IPS-20b (cell line): Measurements from ENCODE around the gene AHNAK.

ENCODE experiments used
- H3K27ac ChIP-seq: one replicate; pipeline ENCODE4 v1.5.1; 2013; ENCODE audit warnings: low read length
- H3K27me3 ChIP-seq: 2 replicates; pipeline ENCODE4 v1.6.1; 2013; ENCODE audit warnings: mild to moderate bottlenecking, low read length, inconsistent platforms; ENCODE audit not compliant: insufficient read depth
- H3K36me3 ChIP-seq: 2 replicates; pipeline ENCODE4 v1.6.1; 2013; ENCODE audit warnings: low read depth, mild to moderate bottlenecking, inconsistent platforms, low read length, moderate library complexity; ENCODE audit not compliant: insufficient read depth
- H3K4me1 ChIP-seq: 2 replicates; pipeline ENCODE4 v1.6.1; 2013; ENCODE audit warnings: mild to moderate bottlenecking, control low read depth, inconsistent platforms, low read length, moderate library complexity; ENCODE audit not compliant: insufficient read depth
- H3K4me3 ChIP-seq: 2 replicates; pipeline ENCODE4 v1.5.1; 2013; ENCODE audit warnings: mild to moderate bottlenecking, low read length, inconsistent platforms
- H3K9ac ChIP-seq: 2 replicates; pipeline ENCODE4 v1.6.1; 2013; ENCODE audit warnings: low read depth, mild to moderate bottlenecking, inconsistent platforms, low read length, moderate library complexity
- H3K9me3 ChIP-seq: 2 replicates; pipeline ENCODE4 v1.6.1; 2013; ENCODE audit warnings: mild to moderate bottlenecking, low read depth, low read length, inconsistent platforms; ENCODE audit not compliant: insufficient read depth

Gene AHNAK

DNA sequence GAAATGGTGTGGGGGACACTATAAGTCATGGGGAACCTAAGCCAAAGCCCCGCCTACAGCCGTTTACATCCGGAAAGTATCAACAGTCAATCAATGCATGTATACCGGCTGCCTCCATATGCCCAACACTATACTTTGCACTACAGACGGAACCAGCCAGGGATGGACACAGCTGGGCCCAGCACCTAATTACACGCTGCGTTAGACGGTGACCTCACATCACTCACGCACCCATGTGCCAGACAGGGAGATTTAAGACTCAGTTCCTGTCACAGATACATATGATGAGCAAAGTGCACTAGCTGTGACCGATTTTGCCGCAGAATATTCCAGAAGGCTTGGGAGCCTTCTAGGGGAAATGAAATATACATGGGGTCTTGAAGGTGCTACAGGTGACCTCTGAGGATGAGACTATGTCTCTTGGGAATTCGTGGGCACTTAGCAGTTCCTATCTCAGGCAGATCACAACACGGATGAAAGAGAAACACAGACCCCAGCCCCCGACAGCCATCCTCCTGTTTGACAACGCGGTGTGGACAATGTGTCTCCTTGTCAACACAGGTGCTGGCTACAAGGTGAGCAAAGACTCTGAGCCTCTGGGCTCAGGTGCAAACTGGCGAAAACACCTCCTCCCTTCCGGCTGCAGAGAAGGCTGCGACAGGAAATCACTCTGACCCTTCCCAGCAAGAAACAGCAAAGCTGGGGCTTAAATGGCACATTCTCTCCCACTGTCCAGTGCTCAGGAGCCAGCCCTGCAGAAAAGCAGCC is 8.0 kb downstream of the AHNAK start:
- H3K4me1 ChIP-seq = no peaks in the 10 kb centered on the region; the same call in 1 of the 2 replicates
- H3K36me3 ChIP-seq = no peaks in the 10 kb centered on the region
- peaks cover 17% of the 10 kb centered on the region for H3K27me3 ChIP-seq
- H3K27ac ChIP-seq = no peak overlapping the region
- H3K9ac ChIP-seq = no peak overlapping the region; the same call in 1 of the 2 replicates
- H3K4me3 ChIP-seq = no peak overlapping the region
- H3K9me3 ChIP-seq = no peaks in the 10 kb centered on the region

DNA sequence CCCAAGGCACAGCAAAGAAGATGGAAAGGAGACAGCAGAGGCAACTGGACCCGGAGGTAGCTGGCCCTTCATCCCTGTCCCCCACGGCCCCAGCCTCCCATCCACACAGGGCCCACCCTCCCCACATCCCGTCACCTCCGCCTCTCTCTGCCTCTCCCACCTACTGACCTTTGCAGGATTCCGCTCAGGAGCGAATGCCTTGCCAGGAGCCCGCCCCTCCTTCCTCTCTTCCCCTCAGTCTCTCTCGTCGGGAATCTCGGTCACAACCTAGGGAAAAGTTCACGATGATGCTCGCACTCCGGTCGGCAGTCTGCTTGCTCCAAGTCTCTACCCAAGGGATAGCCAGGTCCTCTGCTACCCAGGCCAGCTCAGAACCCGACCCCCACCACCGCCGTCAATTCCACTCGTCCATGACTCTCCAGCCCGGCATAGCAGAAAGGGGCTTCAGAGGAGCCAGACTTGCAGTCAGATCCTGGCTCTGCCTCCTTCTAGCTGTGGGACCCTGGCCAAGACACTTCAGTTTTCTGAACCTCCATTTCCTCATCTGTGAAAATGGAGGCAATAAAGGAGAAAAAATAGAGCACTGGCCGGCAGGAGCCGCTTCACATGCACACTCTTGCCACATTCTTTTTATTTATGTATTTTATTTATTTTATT is 10.2 kb downstream of the AHNAK start:
- Histone ChIP-seq H3K9ac (no peak overlapping the region), H3K4me3 (no peak overlapping the region), H3K9me3 (no peaks in the 10 kb centered on the region), H3K36me3 (no peaks in the 10 kb centered on the region; the same call in 1 of the 2 replicates), H3K4me1 (no peaks in the 10 kb centered on the region), H3K27me3 (no peaks in the 10 kb centered on the region; the same call in 1 of the 2 replicates), H3K27ac (no peak overlapping the region)

DNA sequence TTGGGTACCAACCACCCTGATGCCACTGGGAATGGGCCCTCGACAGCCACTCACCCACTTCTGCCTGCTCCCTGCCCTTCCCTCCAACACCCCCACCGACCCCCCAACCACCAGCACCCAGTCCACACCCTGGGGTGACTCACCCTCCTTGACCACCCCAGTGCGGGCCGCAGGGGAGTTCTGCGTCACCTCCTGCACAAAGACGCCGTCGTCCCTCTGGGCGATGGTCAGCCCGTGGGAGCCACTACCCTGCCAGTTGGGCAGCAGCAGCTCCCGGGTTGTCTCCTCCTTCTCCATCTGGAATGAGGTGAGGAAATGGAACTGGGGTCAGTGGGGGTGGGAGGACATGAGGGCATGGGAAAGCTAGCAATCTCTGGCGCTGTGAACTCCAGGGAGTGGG is 10.8 kb downstream of the AHNAK start:
- Histone ChIP-seq H3K4me3 (no peak overlapping the region), H3K27ac (no peak overlapping the region), H3K27me3 (no peaks in the 10 kb centered on the region), H3K4me1 (no peaks in the 10 kb centered on the region), H3K9me3 (no peaks in the 10 kb centered on the region), H3K9ac (no peak overlapping the region), H3K36me3 (no peaks in the 10 kb centered on the region; the same call in 1 of the 2 replicates)

DNA sequence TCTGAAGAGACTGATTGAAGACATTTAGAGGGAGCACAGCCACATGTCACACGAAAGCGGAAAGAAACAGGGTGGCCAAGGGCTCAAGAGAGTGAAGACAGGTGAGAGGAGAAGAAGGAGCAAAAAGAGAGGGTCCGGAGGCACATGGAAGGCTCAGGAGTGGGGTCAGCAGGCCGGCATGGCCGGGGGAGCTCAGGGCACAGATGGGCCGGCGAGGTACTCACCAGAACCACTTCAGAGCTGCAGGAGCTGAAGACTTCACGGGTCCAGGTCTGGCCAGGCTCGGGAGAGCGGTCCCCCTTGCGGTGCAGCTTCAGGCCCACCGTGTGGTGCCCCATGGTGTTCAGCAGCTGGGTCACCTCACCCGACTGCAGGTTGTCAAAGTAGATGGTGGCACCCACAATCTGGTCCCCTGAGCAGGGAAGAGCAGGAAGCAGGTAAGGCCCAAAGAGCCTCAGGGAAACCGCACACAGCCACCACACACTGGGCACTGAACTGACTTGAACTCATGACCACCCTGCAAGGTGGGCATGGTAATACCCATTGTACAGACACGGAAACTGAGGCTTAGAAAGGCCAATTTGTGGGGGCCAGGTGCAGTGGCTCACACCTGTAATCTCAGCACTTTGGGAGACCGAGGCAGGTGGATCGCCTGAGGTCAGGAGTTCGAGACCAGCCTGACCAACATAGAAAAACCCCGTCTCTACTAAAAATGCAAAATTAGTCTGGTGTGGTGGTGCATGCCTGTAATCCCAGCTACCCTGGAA is 11.6 kb downstream of the AHNAK start:
- Histone ChIP-seq H3K4me1 (no peaks in the 10 kb centered on the region), H3K27me3 (no peaks in the 10 kb centered on the region), H3K4me3 (no peak overlapping the region), H3K9me3 (no peaks in the 10 kb centered on the region; the same call in 1 of the 2 replicates), H3K27ac (no peak overlapping the region), H3K9ac (no peak overlapping the region), H3K36me3 (no peaks in the 10 kb centered on the region; the same call in 1 of the 2 replicates)

DNA sequence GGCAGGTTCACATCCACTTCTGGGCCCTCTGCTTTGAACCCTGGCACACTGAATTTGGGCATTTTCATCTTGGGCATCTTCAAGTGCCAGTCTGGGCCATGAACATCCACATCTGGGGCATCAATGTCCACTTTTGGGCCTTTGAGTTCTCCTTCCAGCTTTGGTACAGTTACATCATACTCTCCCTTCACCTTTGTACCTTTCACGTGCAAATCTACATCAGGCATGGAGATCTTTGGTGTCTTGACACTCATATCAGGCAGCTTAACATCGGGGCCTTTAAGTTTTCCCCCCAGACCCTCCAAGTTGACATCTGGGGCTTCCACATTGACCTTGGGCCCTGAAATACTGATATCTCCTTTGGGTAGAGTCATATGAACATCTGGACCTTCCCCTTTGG is 14.5 kb downstream of the AHNAK start:
- Histone ChIP-seq H3K9me3 (no peaks in the 10 kb centered on the region; the same call in 1 of the 2 replicates), H3K36me3 (no peaks in the 10 kb centered on the region; the same call in 1 of the 2 replicates), H3K4me1 (no peaks in the 10 kb centered on the region), H3K4me3 (no peak overlapping the region), H3K27ac (no peak overlapping the region), H3K9ac (no peak overlapping the region), H3K27me3 (no peaks in the 10 kb centered on the region)

DNA sequence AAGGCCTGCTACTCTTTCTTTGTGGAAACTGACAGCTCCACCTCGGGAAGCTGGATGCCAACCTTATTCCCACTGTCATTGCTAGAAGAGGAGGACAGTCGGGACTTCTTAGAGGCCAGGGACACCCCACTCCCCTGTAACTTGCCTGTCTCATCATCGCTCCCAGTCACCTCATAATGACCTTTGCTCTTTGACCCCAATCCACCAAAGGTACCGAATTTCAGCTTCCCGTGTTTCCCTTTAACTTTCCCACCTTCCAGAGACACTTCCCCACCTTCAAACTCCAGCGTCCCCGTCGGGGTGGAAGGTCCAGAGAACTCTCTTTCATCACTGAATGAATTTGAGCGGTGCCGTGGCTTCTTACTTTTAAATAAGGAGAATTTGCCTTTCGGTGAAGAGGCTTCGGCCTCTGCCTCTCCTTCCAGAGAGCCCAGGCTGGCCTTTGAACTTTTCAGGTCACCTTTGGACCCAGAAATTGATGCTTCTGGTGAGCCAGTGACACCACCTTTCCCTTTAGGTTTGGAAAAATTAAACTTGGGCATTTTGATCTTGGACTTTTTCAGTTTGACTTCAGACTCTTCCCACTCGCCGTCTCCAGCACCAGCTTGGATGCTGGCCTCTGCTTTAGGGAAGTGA is 29.8 kb downstream of the AHNAK start:
- no peaks in the 10 kb centered on the region for H3K4me1 ChIP-seq
- no peak overlapping the region for H3K4me3 ChIP-seq
- H3K27ac ChIP-seq = no peak overlapping the region
- no peaks in the 10 kb centered on the region; the same call in 1 of the 2 replicates for H3K9me3 ChIP-seq
- no peaks in the 10 kb centered on the region for H3K27me3 ChIP-seq
- no peak overlapping the region for H3K9ac ChIP-seq
- H3K36me3 ChIP-seq = no peaks in the 10 kb centered on the region

DNA sequence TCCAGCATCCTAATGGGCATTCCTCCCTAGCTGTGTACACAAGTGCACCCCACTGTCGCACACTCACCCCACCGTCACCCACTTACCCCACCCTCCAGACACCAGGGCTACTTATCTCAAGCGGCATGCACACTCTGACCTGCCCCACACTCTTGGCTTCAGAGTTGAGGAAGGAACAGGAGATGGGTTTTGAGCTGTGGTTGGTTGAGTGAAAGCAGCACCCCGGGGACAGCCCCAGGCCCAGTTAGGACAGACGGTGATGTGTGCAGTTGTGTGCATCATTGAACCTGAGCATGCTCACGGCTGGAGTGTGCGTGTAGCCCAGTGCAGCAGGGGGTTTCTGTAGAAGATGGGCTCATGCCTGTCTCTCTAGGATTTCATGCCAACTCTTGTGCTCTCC is 32.5 kb downstream of the AHNAK start:
- no peak overlapping the region for H3K4me3 ChIP-seq
- no peaks in the 10 kb centered on the region for H3K9me3 ChIP-seq
- H3K27ac ChIP-seq = no peak overlapping the region
- no peaks in the 10 kb centered on the region for H3K4me1 ChIP-seq
- H3K9ac ChIP-seq = no peak overlapping the region
- H3K27me3 ChIP-seq = no peaks in the 10 kb centered on the region; the same call in 1 of the 2 replicates
- no peaks in the 10 kb centered on the region for H3K36me3 ChIP-seq

DNA sequence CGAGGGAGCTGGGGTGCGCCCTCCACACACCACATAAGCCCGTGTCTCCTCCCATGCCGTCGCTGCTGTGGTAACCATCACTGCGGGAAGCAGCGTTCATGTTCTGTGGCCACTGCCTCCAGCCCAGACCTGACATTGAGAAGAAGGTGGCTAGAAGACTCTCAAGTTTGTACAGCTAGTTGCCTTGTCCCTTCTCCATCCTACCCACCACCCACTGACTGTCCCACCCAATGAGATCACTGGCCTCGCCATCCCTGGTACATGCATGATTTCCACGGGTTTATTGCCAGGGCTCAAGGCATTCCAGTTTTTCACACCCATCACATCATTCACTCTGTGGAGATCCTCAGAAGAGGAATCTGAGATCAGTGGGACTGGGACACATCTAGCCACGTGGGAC is 33.0 kb downstream of the AHNAK start:
- H3K9me3 ChIP-seq = no peaks in the 10 kb centered on the region
- H3K4me3 ChIP-seq = no peak overlapping the region
- H3K27me3 ChIP-seq = no peaks in the 10 kb centered on the region; the same call in 1 of the 2 replicates
- no peaks in the 10 kb centered on the region for H3K36me3 ChIP-seq
- H3K27ac ChIP-seq = no peak overlapping the region
- H3K4me1 ChIP-seq = peaks cover 5% of the 10 kb centered on the region; the same call in 1 of the 2 replicates
- H3K9ac ChIP-seq = no peak overlapping the region

DNA sequence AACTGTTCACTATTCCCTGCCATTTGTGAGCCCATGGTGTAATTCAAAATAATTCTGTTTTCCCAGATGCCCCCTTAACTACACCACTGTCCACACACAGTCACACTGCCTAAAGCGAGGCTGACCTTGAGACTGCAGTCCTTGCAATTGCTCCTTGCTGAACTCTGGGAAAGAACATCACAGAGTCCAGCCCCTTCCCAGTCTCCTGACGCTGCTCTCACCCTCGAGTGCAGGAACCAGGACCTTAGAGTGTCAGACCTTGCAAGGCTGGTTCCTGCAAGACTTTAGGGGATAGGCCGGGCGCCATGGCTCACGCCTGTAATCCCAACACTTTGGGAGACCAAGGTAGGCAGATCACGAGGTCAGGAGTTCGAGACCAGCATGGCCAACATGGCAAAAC is 33.6 kb downstream of the AHNAK start:
- no peaks in the 10 kb centered on the region for H3K36me3 ChIP-seq
- no peak overlapping the region for H3K9ac ChIP-seq
- no peaks in the 10 kb centered on the region for H3K9me3 ChIP-seq
- no peaks in the 10 kb centered on the region; the same call in 1 of the 2 replicates for H3K27me3 ChIP-seq
- H3K4me1 ChIP-seq = peaks cover 6% of the 10 kb centered on the region; the same call in 1 of the 2 replicates
- H3K4me3 ChIP-seq = no peak overlapping the region
- no peak overlapping the region for H3K27ac ChIP-seq

DNA sequence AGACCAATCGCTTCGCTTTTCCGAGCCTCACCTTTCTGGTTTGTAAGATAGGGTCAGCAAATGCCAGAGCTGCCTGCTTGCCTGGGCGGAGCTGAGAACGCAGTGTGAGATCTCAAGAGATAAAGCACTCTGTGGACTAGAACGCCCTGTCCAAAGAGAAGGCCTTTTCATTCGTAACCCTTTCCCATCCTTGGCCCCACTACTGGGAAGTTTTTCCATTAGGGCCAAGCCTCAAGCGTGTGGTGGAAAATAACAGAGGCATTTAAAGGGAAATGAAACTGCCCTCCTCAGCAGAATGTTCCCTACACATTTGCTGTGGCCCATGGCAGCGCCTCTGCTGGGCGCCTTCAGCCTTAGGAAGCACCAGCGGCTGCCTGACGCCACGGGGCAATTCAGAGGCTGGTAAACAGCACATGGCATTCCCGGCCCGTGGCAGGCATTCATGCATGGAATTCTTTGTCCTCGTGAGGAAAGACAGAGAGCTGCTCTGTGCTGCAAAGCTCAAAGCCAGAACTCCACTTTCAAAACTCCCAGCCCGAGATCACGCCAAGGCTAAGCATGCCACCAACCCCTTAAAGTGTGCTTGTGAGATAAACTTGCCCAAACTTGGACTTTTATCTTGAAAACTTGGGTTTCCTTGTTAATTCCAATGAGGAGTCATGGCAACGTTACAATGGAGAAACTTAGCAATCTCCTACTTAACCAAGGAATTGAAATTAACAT is 38.1 kb downstream of the AHNAK start:
- H3K36me3 ChIP-seq = no peaks in the 10 kb centered on the region
- no peak overlapping the region for H3K27ac ChIP-seq
- H3K4me3 ChIP-seq = peak overlapping the region; percentile 31; the same call in 1 of the 2 replicates
- peaks cover 18% of the 10 kb centered on the region; the same call in 1 of the 2 replicates for H3K27me3 ChIP-seq
- no peaks in the 10 kb centered on the region for H3K9me3 ChIP-seq
- H3K9ac ChIP-seq = peak overlapping the region; percentile 54; the same call in 1 of the 2 replicates
- peaks cover 22% of the 10 kb centered on the region; the same call in 1 of the 2 replicates for H3K4me1 ChIP-seq

DNA sequence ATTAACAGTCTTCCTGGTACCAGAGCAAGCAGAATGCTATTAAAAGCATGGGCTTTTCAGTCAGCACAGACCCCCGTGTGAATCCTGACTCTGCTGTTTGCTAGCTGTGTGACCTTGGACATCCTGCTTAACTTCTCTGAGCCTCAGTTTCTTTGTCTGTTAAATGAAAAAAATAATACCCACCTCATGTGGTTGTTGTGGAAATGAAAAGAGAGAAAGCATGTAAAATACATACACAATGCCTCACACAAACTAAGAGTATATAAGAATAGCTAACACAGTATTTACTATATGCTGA is 39.5 kb downstream of the AHNAK start:
- no peak overlapping the region for H3K4me3 ChIP-seq
- no peak overlapping the region for H3K27ac ChIP-seq
- no peak overlapping the region for H3K9ac ChIP-seq
- peaks cover 22% of the 10 kb centered on the region; the same call in 1 of the 2 replicates for H3K4me1 ChIP-seq
- H3K27me3 ChIP-seq = peaks cover 26% of the 10 kb centered on the region; the same call in 1 of the 2 replicates
- no peaks in the 10 kb centered on the region for H3K36me3 ChIP-seq
- no peaks in the 10 kb centered on the region for H3K9me3 ChIP-seq
